Astrocyte (in vitro differentiated cells and primary cell): ENCODE results near the gene SIRPB2.

Experiments
- CTCF ChIP-seq: IDR thresholded peaks from 2 replicates; pipeline ENCODE4 v1.5.1; 2011; ENCODE audit warnings: low read depth, mild to moderate bottlenecking, inconsistent platforms, low read length, moderate library complexity; ENCODE audit not compliant: insufficient read depth
- EZH2 ChIP-seq: IDR thresholded peaks from 2 replicates; pipeline ENCODE4 v1.6.1; 2012; ENCODE audit warnings: mild to moderate bottlenecking, low read length, inconsistent platforms; ENCODE audit not compliant: insufficient read depth

- TF ChIP-seq CTCF (no peak), EZH2 (no peak)
Observed at GRCh38 chr20:1438361-1438760, 52.9 kb downstream of the SIRPB2 start.
